ENCODE results near the gene DNTTIP2. TPM values are rescaled to one million over a fixed set of nuclear protein-coding genes. Genes with fewer than 3 reads are reported as not detected.
A peak's percentile ranks its signal among the peaks of the same experiment; 100 is the strongest.

Gene DNTTIP2
- total and polyA plus RNA-seq, 9 of the 15 experiments (the other 6 are each of a cell fraction or from before 2014, with no cell fraction given) = 50.4 to 138 (median 97.0) TPM

DNA sequence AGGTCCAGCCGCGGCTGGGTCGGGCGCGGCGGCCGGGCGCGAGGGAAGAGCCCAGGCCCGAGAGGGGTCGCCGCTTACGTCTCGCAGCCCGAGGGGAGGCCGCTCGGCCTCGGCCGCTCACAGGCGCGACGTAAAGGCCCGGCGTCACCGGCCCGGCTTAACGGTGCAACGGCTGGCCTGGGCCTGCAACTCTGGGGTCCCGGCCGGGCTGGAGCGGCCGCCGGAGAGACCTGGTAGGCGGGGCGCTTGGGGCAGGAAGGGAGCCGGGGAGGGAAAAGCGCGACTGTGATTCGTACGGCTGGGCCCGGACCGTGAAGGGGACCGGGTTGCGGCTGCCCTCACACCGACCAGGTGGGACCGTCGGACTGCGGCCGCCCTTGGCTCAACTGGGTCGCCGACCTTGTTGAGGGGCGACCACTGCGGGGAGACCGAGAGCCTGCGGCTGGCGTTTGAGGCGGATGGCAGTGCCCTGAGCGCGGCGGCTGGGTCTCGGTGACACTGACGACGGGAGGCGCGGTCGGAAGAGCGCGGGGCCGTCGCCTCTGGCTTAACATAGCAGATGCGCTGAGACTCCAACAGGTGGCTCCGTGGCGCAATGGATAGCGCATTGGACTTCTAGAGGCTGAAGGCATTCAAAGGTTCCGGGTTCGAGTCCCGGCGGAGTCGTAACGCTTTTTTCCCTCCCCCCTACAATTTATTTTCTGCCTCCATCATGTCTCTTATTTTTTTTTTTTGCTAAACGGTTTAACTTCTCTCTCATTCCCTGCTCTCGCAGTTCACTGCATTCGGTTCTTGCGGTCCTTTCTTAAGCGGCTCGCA, 31.8 kb downstream of the DNTTIP2 start:
- peaks cover 17 to 21% of the 10 kb centered on the region in 2 experiments; a peak in 4 of 5 replicates for H3K4me1 ChIP-seq (replicated peaks in 1 of 2; ENCODE audit: control insufficient read depth in 2 of 2, insufficient read depth in 2 of 2, low read length in 2 of 2)
- DNase-seq (ENCODE audit: extremely low read depth in 1 of 4, low spot score in 3 of 4) (peak; percentile 63 to 90 (median 76)), FAIRE-seq (no peak), ATAC-seq (peak; percentile 76)
- no peaks in the 10 kb centered on the region for H3K9me1 ChIP-seq (ENCODE audit: control insufficient read depth, insufficient read depth, low read length)
- peak overlapping the region; percentile 87 for H3K4me3 ChIP-seq
- intact Hi-C loops (cut with micrococcal nuclease) (loop anchor here (1.0 kb wide), 1 partner anchor 62 kb away; the partner anchor contains the start of gene GCLM), in situ Hi-C loops (cut with MboI) (no loop called here)
- no TSS peak for BruUV-seq (replicated peaks)
- CTCF ChIA-PET (ENCODE audit: low intra/inter-chr PET ratio) = interaction anchor here (0.6 to 1.1 kb wide), 2 partner anchors 410 to 572 kb away, joined by 3 read pairs; no protein-coding TSS in a partner anchor
- H3K9me3 ChIP-seq (replicated peaks; ENCODE audit: control insufficient read depth, insufficient read depth, low read depth, low read length) = no peaks in the 10 kb centered on the region
- H4K20me1 ChIP-seq (replicated peaks; ENCODE audit: control insufficient read depth, insufficient read depth, low read length) = no peaks in the 10 kb centered on the region
- H3K4me2 ChIP-seq (ENCODE audit: insufficient read depth, low read length) = peak overlapping the region; percentile 91
- POLR2A ChIA-PET = interaction anchor here (0.6 to 0.8 kb wide), 2 partner anchors 175 to 218 kb away, joined by 3 read pairs; no protein-coding TSS in a partner anchor
- H3K27me3 ChIP-seq (ENCODE audit: control insufficient read depth in 2 of 2, insufficient read depth in 2 of 2, low read length in 2 of 2) = no peaks in the 10 kb centered on the region
- peak overlapping the region; percentile 81 to 98 for H3K9ac ChIP-seq (ENCODE audit: insufficient read depth in 1 of 2, low read depth in 2 of 2, low read length in 2 of 2)
- WGBS (ENCODE audit: insufficient coverage, low coverage, missing lambda C conversion rate) = under 1% methylated on average over 63 of the region's 86 CpGs
- no peaks in the 10 kb centered on the region for H3K79me2 ChIP-seq (ENCODE audit: control insufficient read depth, insufficient read depth, low read length)
- H3K36me3 ChIP-seq (ENCODE audit: control insufficient read depth, insufficient read depth, low read length) = no peaks in the 10 kb centered on the region
- H2AFZ ChIP-seq (ENCODE audit: low read depth, low read length) = peak overlapping the region; percentile 100
- peak overlapping the region; percentile 87 for H3K27ac ChIP-seq (ENCODE audit: extremely low read depth, low read depth, low read length)
- no peak for TF ChIP-seq ID3 (CRISPR knock-in tag; IDR thresholded peaks at IDR 0.05)
- peak; percentile 45; the same call in 1 of the 2 replicates for TF ChIP-seq ID3 (tag; IDR thresholded peaks at IDR 0.05)
- TF ChIP-seq, protein P1, sequence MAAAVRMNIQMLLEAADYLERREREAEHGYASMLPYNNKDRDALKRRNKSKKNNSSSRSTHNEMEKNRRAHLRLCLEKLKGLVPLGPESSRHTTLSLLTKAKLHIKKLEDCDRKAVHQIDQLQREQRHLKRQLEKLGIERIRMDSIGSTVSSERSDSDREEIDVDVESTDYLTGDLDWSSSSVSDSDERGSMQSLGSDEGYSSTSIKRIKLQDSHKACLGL (CRISPR knock-in tag; IDR thresholded peaks at IDR 0.05; ENCODE audit: borderline replicate concordance, poor library complexity, severe bottlenecking) = no peak
- peak; percentile 88 for TF ChIP-seq RBM22 (IDR thresholded peaks at IDR 0.05; ENCODE audit: low read depth, low read length, poor library complexity, severe bottlenecking)
- TF ChIP-seq PHTF2 (CRISPR knock-in tag; IDR thresholded peaks at IDR 0.05) = no peak
- peak; percentile 83 for TF ChIP-seq ZNF592 (IDR thresholded peaks at IDR 0.05)
- peak; percentile 42 for TF ChIP-seq FUS (optimal IDR thresholded peaks at IDR 0.05; ENCODE audit: low read depth, low read length)
- TF ChIP-seq KLF13 (tag; IDR thresholded peaks at IDR 0.05; ENCODE audit: borderline replicate concordance, low read depth) = peak; percentile 76
- peak; percentile 76; the same call in 1 of the 2 replicates for TF ChIP-seq ELF1 (tag; IDR thresholded peaks at IDR 0.05)
- TF ChIP-seq HDAC1 (IDR thresholded peaks at IDR 0.05) = peak; percentile 63 to 88; a peak in 3 of 4 replicates
- TF ChIP-seq ZNF282 (CRISPR knock-in tag; IDR thresholded peaks at IDR 0.05) = no peak
- TF ChIP-seq ZBTB5 (IDR thresholded peaks at IDR 0.05) = peak; percentile 97
- peak; percentile 30; the same call in 1 of the 2 replicates for TF ChIP-seq MAFK (IDR thresholded peaks at IDR 0.05; ENCODE audit: low read length)

Measured in K562 (cell line).